ENCODE results near the gene RASGRF2. TPM values are rescaled to one million over a fixed set of nuclear protein-coding genes. Genes with fewer than 3 reads are reported as not detected.

The RASGRF2 gene
- total RNA-seq, 1 donor from 2014 or later, result 1.4 TPM

DNA sequence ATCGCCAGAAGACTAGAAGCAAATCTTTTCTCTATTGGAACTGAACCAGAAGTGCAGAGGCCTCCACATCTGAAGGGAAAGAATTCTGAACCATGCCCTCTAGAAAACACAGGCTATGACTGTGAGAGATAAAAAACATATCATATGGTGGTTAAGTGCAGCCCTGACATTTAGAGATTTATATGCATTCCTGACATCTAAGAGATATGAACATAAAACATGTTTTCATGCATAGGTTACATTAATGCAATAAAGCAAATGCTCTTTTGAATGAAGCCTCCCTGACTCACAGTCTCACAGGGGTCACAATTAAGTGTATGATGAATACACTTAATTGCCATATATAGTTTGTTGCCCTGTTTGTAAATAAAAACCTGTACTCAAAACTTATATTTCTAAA lies 244.0 kb downstream of the RASGRF2 start:
- Mint-ChIP-seq H3K4me1 (ENCODE audit: low read depth, unreplicated experiment) (peaks cover 2% of the 10 kb centered on the region), H3K36me3 (ENCODE audit: unreplicated experiment) (no peaks in the 10 kb centered on the region), H3K27me3 (ENCODE audit: unreplicated experiment) (no peaks in the 10 kb centered on the region), H3K27ac (ENCODE audit: unreplicated experiment) (no peak overlapping the region), H3K9me3 (ENCODE audit: unreplicated experiment) (no peaks in the 10 kb centered on the region), H3K4me3 (ENCODE audit: unreplicated experiment) (no peak overlapping the region)
- TF ChIP-seq, protein P1, sequence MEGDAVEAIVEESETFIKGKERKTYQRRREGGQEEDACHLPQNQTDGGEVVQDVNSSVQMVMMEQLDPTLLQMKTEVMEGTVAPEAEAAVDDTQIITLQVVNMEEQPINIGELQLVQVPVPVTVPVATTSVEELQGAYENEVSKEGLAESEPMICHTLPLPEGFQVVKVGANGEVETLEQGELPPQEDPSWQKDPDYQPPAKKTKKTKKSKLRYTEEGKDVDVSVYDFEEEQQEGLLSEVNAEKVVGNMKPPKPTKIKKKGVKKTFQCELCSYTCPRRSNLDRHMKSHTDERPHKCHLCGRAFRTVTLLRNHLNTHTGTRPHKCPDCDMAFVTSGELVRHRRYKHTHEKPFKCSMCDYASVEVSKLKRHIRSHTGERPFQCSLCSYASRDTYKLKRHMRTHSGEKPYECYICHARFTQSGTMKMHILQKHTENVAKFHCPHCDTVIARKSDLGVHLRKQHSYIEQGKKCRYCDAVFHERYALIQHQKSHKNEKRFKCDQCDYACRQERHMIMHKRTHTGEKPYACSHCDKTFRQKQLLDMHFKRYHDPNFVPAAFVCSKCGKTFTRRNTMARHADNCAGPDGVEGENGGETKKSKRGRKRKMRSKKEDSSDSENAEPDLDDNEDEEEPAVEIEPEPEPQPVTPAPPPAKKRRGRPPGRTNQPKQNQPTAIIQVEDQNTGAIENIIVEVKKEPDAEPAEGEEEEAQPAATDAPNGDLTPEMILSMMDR (IDR thresholded peaks at IDR 0.05; ENCODE audit: partially characterized antibody, unreplicated experiment), result no peak
- DNase-seq, result no peak

GRCh38 chr5:81205058-81205457 lies 244.9 kb downstream of the RASGRF2 start:
- Mint-ChIP-seq H3K4me1 (ENCODE audit: low read depth, unreplicated experiment) (peaks cover 3% of the 10 kb centered on the region), H3K36me3 (ENCODE audit: unreplicated experiment) (no peaks in the 10 kb centered on the region), H3K9me3 (ENCODE audit: unreplicated experiment) (peaks cover 2% of the 10 kb centered on the region), H3K4me3 (ENCODE audit: unreplicated experiment) (no peak overlapping the region), H3K27ac (ENCODE audit: unreplicated experiment) (no peak overlapping the region), H3K27me3 (ENCODE audit: unreplicated experiment) (peaks cover 2% of the 10 kb centered on the region)
- TF ChIP-seq, protein P1 (IDR thresholded peaks at IDR 0.05; ENCODE audit: partially characterized antibody, unreplicated experiment), result no peak
- DNase-seq, result no peak

DNA sequence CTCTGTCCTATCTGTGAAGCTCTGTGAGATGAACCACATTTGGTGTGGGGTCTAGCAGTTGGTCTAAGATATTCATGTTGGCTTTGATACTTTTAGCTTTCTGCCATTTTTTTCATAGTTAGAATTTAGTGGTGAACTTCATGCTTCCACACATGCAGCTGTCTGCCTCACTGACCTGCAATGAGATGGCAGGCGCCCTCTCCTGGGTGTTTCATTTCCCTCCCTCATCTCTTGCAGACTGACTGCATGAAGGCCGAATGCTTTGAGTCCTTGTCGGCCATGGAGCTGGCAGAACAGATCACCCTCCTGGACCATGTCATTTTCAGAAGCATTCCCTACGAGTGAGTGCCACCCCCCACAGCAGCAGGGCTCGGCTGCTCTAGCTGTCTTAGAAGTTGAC lies 246.8 kb downstream of the RASGRF2 start:
- H3K27ac Mint-ChIP-seq (ENCODE audit: unreplicated experiment), result no peak overlapping the region
- no peaks in the 10 kb centered on the region for H3K36me3 Mint-ChIP-seq (ENCODE audit: unreplicated experiment)
- peaks cover 14% of the 10 kb centered on the region for H3K4me1 Mint-ChIP-seq (ENCODE audit: low read depth, unreplicated experiment)
- TF ChIP-seq, protein P1 (IDR thresholded peaks at IDR 0.05; ENCODE audit: partially characterized antibody, unreplicated experiment), result no peak
- H3K9me3 Mint-ChIP-seq (ENCODE audit: unreplicated experiment), result peaks cover 6% of the 10 kb centered on the region
- H3K27me3 Mint-ChIP-seq (ENCODE audit: unreplicated experiment), result peaks cover 2% of the 10 kb centered on the region
- DNase-seq, result peak; percentile 42
- no peak overlapping the region for H3K4me3 Mint-ChIP-seq (ENCODE audit: unreplicated experiment)

GRCh38 chr5:81208904-81209303 lies 248.7 kb downstream of the RASGRF2 start:
- TF ChIP-seq, protein P1 (IDR thresholded peaks at IDR 0.05; ENCODE audit: partially characterized antibody, unreplicated experiment), result no peak
- Mint-ChIP-seq H3K27ac (ENCODE audit: unreplicated experiment) (no peak overlapping the region), H3K27me3 (ENCODE audit: unreplicated experiment) (peaks cover 2% of the 10 kb centered on the region), H3K4me1 (ENCODE audit: low read depth, unreplicated experiment) (peaks cover 14% of the 10 kb centered on the region), H3K4me3 (ENCODE audit: unreplicated experiment) (no peak overlapping the region), H3K36me3 (ENCODE audit: unreplicated experiment) (no peaks in the 10 kb centered on the region), H3K9me3 (ENCODE audit: unreplicated experiment) (peaks cover 6% of the 10 kb centered on the region)
- no peak for DNase-seq

- H3K27ac Mint-ChIP-seq (ENCODE audit: unreplicated experiment), result no peak overlapping the region
- TF ChIP-seq, protein P1 (IDR thresholded peaks at IDR 0.05; ENCODE audit: partially characterized antibody, unreplicated experiment), result no peak
- no peaks in the 10 kb centered on the region for H3K36me3 Mint-ChIP-seq (ENCODE audit: unreplicated experiment)
- no peak overlapping the region for H3K4me3 Mint-ChIP-seq (ENCODE audit: unreplicated experiment)
- no peak for DNase-seq
- H3K9me3 Mint-ChIP-seq (ENCODE audit: unreplicated experiment), result peaks cover 6% of the 10 kb centered on the region
- peaks cover 2% of the 10 kb centered on the region for H3K27me3 Mint-ChIP-seq (ENCODE audit: unreplicated experiment)
- peaks cover 14% of the 10 kb centered on the region for H3K4me1 Mint-ChIP-seq (ENCODE audit: low read depth, unreplicated experiment)
Measured at GRCh38 chr5:81209386-81209785, 249.2 kb downstream of the RASGRF2 start.

Measured in glutamatergic neuron (in vitro differentiated cells).